Measurements from ENCODE around the gene BRD4.
A peak's percentile ranks its signal among the peaks of the same experiment; 100 is the strongest.

BRD4 gene

GRCh38 chr19:15248648-15249527, 83.5 kb downstream of the BRD4 start:
- DNase-seq (ENCODE audit: low spot score): peak; percentile 85

GRCh38 chr19:15248106-15248505, 84.2 kb downstream of the BRD4 start:
- DNase-seq (ENCODE audit: low spot score): no peak

- no peak for DNase-seq (ENCODE audit: low spot score)
These were observed 85.0 kb downstream of the BRD4 start for GRCh38 chr19:15247107-15248014.

DNA sequence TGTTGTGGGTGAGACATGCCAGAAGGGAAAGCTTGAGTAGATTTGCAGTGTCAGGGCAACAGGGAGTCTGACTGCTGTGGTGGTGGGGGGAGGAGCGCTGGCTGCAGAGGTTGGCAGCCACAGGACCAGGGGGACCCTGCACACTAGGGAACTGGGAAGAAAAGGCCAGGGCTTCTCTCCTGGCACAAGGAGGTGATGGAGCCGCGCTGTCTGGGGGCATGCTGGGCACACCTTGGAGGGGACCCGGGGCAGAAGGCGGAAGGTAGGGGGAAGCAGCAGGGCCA, 86.2 kb downstream of the BRD4 start:
- no peak for DNase-seq (ENCODE audit: low spot score)

GRCh38 chr19:15245370-15246197, 86.8 kb downstream of the BRD4 start:
- DNase-seq (ENCODE audit: low spot score): no peak

DNA sequence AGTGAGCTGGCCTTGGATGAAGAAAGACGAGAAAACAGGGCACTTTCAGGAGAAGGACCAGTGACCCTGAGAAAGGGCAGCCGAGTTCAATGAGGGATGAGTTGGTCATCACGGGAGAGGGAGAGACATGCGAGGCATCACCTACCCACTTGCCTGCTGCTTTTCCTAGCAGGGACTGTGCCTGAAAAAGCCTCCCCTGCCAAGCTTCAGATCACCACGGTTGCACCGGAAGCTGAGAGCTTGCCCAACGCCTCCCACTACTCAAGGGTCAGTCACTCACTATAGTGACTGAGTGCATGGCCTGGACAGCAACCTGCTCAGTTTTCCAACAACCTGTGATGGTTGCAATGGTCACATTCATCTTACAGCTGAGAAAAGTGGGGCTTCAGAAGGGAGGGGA, 87.5 kb downstream of the BRD4 start:
- DNase-seq (ENCODE audit: low spot score): no peak

- DNase-seq (ENCODE audit: low spot score): no peak
These were observed 88.1 kb downstream of the BRD4 start for GRCh38 chr19:15244106-15244803.

DNA sequence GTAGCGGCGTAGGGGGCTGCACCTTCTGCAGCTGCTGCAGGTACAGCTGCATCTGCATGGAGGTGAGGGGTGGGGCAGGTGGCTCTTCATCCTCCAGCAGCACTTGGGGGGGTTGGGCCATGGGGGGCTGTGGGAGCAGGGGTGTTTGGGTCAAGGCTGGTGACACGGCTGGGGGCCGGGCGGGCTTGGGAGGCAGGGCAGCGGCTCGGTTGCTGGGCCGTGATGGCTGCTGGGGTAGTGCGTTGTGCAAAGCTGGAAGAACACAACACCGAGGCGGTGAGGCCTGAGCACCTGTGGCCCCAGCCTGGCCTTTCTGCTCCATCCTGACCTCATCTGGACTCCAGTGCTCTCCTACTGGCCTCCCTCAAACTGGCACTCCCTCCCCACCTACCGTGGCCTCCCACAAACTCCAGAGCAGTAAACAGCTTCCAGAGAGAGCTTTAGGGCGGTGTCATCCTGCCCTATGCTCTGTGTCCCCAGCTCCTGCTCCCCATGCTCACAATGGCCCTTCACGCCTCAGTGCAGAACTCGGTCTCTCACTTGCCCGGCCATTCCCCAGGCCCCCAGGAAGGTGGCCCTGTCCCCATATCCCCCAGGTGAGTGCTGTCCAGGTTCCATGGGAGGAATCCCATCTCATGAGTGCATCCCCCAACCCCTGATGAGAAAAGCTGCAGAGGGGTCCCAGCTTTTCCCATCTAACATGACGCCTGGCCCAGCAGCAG, 88.9 kb downstream of the BRD4 start:
- no peak for DNase-seq (ENCODE audit: low spot score)

DNA sequence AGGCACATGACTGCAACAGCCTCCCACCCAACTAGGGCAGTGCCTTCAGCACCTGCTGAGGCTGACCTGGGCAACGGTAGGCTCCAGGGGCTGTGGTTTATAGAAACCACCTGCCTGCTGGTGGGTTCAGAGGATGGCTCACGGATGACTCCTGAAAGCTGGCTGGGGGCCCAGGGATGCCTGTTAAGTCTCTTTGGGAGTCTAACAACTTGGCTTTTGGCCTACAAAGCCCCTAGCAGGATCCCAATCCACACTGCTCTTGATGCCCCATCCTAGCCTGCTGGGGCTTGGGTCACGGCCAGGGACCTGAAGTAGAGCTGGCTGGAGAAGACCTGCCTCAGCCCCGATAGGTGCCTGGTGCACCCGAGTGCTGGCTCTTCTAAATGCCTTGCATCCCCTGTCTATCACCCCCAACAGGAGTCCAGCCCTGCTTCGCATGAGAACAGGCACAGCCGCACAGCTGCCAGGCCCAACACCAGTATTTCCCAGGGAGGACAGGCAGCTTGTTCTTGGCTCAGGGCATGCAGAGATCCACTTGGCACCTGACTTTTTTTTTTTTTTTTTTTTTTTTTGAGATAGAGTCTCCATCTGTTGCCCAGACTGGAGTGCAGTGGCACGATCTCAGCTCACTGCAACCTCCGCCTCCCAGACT, 91.0 kb downstream of the BRD4 start:
- DNase-seq (ENCODE audit: low spot score): no peak

DNA sequence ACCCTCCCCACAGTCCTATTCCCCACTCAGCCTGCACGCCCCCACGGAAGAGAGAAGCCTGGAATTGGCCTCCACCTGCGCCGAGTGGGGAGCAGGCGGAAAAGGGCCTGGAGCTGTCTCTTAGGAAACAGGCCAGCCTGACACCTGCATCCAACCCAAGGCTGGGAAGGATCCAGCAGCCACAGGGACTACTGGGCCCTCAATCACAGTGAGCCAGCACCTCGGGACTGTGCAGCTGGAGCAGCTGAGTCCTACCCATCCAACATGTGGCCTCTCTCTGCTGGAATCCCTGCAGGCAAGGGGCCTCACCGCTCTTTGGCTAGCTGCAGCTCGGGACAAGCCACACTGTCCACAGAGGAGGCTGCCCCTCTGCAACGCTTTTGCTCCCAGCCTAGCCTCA, 91.8 kb downstream of the BRD4 start:
- DNase-seq (ENCODE audit: low spot score): no peak

DNA sequence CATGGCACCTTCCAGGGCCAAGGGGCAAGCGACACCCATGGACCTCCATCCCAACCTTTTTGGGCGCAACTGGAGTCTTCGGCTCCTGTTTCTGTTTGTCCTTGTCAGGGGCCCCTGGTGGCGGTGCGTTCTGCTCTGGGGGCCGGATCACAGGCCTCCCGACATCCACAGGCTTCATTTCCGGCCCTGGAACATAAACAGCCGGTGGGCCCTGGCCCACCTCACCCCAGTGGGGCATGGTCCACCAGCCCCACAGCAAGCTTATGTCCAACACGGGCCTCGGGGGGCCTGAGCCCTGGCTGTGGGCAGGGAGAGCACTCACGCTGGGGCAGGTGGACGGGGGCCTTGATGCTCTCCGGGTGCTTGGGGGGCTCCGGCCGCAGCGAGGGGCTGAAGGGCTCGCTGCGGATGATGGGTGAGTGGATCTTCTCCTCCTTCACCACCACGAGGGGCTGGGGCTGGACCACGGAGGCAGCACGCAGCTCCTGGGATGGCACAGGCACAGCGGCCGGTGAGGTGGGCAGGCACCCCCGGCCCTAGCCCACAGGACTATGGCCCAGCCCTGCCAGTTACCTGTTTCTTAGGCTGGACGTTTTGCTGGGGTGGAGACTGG, 92.9 kb downstream of the BRD4 start:
- no peak for DNase-seq (ENCODE audit: low spot score)

DNA sequence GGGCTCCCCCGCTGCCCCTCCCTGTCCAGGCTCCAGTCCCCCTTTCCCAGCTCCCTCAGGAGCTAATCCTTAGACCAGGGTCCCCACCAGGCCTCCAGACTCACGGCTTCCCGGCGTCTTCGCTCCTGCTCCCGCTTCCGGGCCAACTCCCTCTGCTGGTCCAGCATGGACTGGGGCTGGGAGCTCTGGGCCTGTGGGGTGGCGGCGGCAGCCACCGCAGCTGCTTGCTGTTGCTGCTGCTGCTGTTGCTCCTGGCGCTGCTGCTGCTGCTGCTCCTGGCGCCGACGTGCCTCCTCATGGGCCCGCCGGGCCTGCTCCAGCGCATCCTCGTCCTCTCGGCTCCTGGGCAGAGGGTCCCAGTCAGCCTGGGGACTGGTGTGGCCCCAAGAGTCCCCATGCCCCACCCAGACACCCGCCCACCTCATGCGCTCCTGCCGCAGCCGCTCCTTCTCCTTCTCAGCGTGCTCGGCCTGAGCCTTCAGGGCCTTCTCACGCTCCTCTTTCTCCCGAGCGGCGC, 93.6 kb downstream of the BRD4 start:
- no peak for DNase-seq (ENCODE audit: low spot score)

DNA sequence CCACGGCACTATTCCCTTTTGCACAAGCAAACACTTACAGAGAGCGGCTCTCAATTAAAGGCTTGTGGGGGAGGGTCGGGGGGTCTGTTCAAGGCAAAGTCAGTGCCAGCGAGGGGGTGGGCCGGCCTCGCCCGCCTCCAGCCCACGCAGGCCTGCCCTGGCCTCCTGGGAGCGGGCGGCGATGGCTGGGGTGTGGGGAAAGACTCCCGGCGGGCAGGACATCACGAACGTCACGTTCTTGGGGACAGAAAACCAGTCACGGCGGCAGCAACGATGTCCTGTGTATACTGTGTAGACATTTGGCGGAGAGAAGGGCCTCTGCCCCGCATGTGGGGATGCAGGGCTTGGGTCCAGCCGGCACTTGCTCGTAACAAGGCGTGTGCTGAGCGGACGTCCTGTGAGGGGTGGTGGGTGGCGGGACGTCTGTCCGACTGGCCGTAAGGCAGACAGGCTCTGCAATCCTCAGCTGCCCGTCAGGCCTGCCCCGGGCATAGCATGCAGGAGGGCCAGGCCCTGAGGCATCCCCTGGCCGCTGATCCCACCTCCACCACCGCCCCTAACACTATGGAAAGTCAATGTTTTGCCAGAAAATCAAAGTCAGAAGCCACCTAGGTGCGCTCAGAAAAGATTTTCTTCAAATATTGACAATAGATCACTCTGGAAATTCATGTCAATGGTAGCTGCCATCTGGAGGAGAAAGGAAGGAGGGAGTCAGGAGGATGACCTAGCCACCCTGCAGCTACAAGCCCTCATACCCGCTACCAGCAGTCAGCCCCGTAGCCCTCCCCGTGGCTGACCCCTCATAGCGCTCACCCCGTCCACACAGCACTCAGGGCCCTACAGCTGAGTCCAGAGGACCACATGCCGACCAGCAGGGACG, 94.3 kb downstream of the BRD4 start:
- DNase-seq (ENCODE audit: low spot score): no peak

GRCh38 chr19:15236886-15237285, 95.5 kb downstream of the BRD4 start:
- DNase-seq (ENCODE audit: low spot score): no peak

- no peak for DNase-seq (ENCODE audit: low spot score)
These were observed 96.6 kb downstream of the BRD4 start for GRCh38 chr19:15235781-15236180.

DNA sequence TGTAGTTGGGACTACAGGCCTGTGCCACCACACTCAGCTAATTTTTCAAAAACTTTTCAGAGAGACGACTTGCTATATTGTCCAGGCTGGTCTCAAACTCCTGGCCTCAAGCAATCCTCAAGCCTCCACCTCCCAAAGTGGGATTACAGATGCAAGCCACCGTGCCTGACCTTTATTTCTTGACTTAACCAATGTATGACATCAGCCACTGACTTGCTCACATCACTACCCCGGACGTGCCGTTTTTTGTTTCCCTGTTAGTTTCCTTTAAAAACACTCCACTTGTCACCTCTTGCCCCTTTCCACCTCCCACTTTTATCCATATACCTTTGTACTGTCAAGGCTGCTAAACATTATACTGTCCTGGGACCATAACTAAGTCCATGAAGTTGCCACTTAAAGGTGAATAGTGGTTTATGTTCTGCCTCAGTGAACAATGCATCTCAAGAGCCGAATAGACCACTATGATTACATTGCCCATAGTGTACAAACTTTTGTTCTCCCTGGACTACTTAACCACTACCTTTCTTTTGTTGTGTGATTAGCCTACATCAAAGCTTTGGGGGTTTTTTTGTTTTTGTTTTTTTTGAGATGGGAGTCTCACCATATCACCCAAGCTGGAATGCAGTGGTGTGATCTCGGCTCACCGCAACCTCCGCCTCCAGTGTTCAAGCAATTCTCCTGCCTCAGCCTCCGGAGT, 97.8 kb downstream of the BRD4 start:
- no peak for DNase-seq (ENCODE audit: low spot score)

GRCh38 chr19:15231271-15231670, 101.1 kb downstream of the BRD4 start:
- no peak for DNase-seq (ENCODE audit: low spot score)

DNA sequence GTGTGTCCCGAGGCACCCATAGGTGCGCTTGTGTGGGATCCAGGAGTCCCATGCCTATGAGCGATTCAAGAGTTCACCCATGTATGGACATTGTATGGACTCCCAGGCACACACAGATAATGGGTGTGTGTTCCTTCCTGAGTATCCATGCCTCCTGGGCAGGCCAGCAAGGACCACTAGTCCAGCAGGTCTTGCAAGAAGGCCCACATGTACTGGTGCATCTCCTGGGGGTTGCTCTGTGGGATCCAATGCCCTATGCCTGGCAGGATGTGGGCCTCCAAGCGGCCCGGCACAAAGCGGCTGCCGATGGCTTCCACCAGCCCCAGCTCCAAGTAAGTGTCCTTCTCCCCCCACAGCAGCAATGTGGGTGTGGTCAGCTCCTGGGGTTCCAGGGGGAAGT, 105.1 kb downstream of the BRD4 start:
- no peak for DNase-seq (ENCODE audit: low spot score)
